ENCODE results near the gene DNA2.

The DNA2 gene

DNA sequence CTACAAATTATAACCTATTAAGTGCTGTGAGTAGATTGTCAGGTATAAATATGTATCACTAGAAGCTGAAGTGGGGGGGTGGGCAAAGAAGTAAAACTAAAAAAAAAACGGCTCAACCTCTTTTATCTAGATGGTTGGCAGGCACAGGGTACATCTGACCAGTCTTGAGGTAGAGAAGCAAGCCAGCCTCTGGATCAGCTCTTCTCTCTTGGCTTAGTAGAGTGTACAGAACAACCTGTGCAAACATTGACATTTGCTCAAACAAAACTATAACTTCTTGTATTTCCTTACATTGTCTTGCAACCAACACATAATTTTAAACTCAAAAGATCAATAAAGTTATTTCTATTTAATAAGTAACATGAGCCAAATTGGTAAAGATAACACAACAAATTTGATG is 25.6 kb downstream of the DNA2 start:
- TF ChIP-seq, protein P1, sequence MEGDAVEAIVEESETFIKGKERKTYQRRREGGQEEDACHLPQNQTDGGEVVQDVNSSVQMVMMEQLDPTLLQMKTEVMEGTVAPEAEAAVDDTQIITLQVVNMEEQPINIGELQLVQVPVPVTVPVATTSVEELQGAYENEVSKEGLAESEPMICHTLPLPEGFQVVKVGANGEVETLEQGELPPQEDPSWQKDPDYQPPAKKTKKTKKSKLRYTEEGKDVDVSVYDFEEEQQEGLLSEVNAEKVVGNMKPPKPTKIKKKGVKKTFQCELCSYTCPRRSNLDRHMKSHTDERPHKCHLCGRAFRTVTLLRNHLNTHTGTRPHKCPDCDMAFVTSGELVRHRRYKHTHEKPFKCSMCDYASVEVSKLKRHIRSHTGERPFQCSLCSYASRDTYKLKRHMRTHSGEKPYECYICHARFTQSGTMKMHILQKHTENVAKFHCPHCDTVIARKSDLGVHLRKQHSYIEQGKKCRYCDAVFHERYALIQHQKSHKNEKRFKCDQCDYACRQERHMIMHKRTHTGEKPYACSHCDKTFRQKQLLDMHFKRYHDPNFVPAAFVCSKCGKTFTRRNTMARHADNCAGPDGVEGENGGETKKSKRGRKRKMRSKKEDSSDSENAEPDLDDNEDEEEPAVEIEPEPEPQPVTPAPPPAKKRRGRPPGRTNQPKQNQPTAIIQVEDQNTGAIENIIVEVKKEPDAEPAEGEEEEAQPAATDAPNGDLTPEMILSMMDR (IDR thresholded peaks at IDR 0.05; ENCODE audit: low read depth, low read length), result no peak
- H3K4me3 ChIP-seq (ENCODE audit: low read depth, low read length), result no peak overlapping the region

DNA sequence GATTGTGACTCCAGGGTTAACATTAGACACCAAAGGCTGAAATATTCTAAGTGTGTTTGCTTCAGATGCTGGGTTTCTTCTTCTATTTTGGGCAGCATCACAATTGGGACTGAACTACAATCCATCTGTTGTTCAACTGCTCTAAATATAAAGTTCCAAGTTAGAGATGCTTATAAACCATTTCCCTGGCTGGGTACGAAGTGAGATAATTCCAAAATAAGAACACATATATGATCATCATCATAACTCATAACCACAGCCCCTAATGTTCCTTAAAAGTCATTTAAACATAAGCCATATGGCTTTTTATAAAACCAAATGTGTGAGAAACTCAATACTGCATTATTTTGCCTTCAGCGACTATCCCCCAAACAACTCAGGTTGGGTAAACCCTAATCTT is 28.8 kb downstream of the DNA2 start:
- TF ChIP-seq, protein P1 (IDR thresholded peaks at IDR 0.05; ENCODE audit: low read depth, low read length), result no peak
- H3K4me3 ChIP-seq (ENCODE audit: low read depth, low read length), result no peak overlapping the region

DNA sequence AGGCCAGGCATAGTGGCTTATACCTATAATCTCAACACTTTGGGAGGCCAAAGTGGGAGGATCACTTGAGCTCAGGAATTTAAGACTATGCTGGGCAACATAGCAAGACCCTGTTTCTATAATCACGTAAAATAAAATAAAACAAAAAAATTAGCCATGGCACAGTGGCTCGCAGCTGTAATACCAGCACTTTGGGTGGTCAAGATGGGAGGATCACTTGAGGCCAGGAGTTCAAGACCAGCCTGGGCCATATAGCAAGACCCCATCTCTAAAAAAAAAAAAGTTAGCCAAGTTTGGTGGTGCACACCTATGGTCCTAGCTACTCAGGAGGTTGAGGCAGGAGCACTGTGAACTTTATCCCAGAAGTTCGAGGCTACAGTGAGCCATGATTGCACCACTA is 30.9 kb downstream of the DNA2 start:
- H3K4me3 ChIP-seq (ENCODE audit: low read depth, low read length), result no peak overlapping the region
- TF ChIP-seq, protein P1 (IDR thresholded peaks at IDR 0.05; ENCODE audit: low read depth, low read length), result no peak

DNA sequence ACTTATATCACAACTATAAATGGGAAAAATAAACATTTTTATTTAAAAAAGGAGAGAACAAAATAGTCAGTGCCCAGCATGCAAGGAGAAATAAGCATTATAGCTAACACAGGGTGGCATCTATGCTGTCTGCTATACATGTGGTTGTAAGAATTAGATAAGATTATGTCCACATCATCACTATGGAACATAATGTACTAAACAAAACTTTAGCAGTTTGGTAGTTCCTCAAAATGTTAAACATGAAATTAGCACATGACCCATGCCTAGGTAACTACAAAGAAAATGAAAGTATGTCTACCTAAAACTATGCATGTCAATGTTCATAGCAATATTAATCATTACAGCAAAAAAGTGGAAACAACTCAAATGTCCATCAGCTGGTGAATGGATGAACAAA is 36.0 kb downstream of the DNA2 start:
- H3K4me3 ChIP-seq (ENCODE audit: low read depth, low read length), result no peak overlapping the region
- TF ChIP-seq, protein P1 (IDR thresholded peaks at IDR 0.05; ENCODE audit: low read depth, low read length), result no peak

DNA sequence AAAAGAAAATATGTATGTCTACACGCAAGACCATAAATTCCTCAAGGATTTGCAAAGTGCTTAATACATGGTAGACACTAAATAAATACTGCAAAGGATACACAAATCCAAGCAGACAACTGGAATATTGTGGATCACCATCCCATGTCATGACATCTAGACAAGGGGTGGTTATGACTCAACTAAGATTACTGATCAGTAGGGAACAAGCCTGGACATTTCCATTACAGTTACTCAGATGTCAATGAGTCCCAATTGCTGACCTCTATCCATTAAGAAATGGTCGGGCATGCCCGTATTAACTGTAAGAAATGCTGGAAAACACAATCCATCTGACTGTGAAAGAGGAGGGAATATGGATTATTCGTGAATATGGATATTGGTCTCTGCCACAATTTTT is 37.1 kb downstream of the DNA2 start:
- TF ChIP-seq, protein P1 (IDR thresholded peaks at IDR 0.05; ENCODE audit: low read depth, low read length), result no peak
- H3K4me3 ChIP-seq (ENCODE audit: low read depth, low read length), result no peak overlapping the region

DNA sequence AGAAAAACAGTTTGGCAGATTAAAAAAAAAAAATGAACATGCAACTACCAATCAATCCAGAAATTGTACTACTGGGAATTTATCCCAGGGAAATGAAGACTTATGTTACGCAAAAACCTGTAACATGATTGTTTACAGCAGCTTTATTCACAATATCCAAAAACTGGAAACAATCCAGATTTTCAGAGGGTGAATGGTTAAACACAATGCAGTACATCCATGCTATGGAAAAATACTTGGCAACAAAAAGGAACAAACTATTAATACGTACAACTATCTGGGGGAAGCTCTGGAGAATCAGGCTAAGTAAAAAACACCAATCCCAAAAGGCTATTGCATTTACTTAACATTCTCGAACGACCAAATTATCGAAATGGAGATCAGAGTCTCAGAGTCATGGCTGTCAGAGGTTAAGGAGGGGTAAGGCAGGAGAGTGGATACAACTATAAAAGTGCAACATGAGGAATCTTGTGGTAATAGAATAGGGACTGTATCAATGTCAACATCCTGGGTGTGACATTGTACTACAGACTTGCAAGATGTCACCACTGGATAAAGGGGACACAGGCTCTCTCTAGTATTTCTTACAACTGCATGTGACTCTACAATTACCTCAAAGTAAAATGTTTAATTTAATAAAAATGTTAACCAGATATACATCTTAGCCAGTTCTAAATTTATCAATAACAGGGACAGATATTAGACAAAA is 43.2 kb downstream of the DNA2 start:
- TF ChIP-seq, protein P1 (IDR thresholded peaks at IDR 0.05; ENCODE audit: low read depth, low read length), result no peak
- H3K4me3 ChIP-seq (ENCODE audit: low read depth, low read length), result no peak overlapping the region

DNA sequence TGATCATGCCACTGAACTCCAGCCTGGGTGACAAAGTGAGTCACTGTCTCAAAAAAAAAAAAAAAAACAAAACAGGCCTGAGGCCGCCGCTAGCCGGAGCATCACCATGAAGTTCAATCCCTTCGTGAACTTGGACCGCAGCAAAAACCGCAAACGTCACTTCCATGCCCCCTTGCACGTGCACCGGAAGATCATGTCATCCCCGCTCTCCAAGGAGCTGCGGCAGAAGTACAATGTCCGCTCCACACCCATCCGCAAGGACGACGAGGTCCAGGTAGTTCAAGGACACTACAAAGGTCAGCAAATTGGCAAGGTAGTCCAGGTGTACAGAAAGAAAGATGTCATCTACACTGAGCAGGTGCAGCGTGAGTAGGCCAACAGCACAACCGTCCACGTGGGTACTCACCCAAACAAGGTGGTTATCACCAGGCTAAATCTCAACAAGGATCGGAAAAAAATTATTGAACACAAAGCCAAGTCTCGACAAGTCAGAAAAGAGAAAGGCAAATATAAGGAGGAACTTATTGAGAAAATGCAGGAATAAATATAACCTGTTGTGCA is 47.2 kb downstream of the DNA2 start:
- TF ChIP-seq, protein P1 (IDR thresholded peaks at IDR 0.05; ENCODE audit: low read depth, low read length), result no peak
- H3K4me3 ChIP-seq (ENCODE audit: low read depth, low read length), result no peak overlapping the region

Data from WI38 (cell line).